GM06990 (cell line): Measurements from ENCODE around the gene BRD4.

Experiments used
- DNase-seq: peaks from one replicate; pipeline ENCODE4 v3.0.0-alpha.2; 2011; ENCODE audit not compliant: insufficient read length; ENCODE audit errors: extremely low read depth
- H3K27me3 ChIP-seq: replicated peaks from 2 replicates; pipeline ENCODE4 v1.6.0; 2011; ENCODE audit warnings: low read length; ENCODE audit not compliant: control insufficient read depth, insufficient read depth
- H3K36me3 ChIP-seq: 2 replicates; pipeline ENCODE4 v1.5.1; 2011; ENCODE audit warnings: low read length; ENCODE audit not compliant: control insufficient read depth, insufficient read depth
- H3K4me3 ChIP-seq: replicated peaks from 2 replicates; pipeline ENCODE4 v1.5.1; 2011; ENCODE audit warnings: low read depth, mild to moderate bottlenecking, control low read depth, low read length
- TF ChIP-seq, protein P1 (sequence below): IDR thresholded peaks from 2 replicates; pipeline ENCODE4 v1.5.1; 2011; ENCODE audit warnings: low read length, control low read depth, mild to moderate bottlenecking, inconsistent platforms; ENCODE audit not compliant: insufficient read depth, poor library complexity, severe bottlenecking

BRD4 gene

DNA sequence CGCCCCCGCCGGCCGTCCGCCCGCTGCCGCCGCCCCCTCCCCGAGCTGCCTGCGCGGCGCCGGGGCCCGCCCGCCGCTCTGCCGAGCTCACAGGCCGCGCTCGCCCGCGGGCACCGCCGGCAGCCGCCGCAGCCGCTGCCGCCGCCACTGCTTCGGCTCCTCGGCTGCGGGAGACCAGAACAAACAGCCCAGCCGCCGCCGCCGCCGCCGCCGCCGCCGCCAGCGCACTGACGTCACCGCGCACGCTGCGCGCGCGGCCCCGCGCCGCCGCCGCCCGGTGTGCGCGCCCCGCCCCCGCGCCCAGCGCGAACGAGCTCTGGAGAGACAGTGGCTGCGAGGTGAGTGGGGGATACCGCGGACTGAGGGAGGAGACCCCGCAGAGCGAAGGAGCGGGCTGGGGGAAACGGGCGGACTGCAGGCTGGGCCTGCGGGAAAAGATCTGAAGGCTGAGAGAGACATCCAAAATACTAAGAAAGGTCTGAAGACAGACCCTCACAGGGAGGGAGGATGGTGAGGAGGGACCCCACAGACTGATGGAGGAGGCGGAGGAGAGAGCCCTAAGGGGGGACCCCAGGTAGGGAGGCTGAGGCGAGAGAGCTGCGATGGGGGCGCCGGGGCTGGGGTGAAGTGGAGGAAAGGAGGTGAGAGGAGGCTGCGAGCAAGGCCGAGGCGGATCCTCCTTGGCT is at the start of gene BRD4:
TSS of gene BRD4 (minus strand) at position 229 of the 686 bp plus-strand sequence. CDS start 59,440 bp downstream, outside the sequence.
- H3K27me3 ChIP-seq, result no peaks in the 10 kb centered on the region
- DNase-seq, result peak; percentile 81
- no peaks in the 10 kb centered on the region; the same call in 1 of the 2 replicates for H3K36me3 ChIP-seq
- TF ChIP-seq, protein P1, sequence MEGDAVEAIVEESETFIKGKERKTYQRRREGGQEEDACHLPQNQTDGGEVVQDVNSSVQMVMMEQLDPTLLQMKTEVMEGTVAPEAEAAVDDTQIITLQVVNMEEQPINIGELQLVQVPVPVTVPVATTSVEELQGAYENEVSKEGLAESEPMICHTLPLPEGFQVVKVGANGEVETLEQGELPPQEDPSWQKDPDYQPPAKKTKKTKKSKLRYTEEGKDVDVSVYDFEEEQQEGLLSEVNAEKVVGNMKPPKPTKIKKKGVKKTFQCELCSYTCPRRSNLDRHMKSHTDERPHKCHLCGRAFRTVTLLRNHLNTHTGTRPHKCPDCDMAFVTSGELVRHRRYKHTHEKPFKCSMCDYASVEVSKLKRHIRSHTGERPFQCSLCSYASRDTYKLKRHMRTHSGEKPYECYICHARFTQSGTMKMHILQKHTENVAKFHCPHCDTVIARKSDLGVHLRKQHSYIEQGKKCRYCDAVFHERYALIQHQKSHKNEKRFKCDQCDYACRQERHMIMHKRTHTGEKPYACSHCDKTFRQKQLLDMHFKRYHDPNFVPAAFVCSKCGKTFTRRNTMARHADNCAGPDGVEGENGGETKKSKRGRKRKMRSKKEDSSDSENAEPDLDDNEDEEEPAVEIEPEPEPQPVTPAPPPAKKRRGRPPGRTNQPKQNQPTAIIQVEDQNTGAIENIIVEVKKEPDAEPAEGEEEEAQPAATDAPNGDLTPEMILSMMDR, result no peak
- H3K4me3 ChIP-seq, result peak within 1 kb of the TSS; percentile 88

DNA sequence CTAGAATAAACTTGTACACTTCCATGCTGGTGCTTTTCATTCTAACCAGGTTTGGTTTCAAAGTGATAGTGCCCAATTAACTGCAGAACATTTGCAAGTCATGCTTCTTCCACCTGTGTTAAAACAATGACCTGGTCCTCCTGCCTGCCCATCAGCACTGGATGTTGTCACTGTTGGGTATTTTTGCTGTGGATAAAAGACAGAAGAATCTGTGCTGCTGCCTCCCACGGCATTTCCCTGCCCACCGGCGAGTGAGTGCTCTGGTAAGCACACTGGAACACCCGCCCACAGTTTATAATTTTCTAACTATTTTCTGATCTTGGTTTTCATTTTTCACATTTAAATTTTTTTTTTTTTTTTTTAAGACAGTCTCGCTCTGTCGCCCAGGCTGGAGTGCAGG is 49.5 kb upstream of the BRD4 start:
- TF ChIP-seq, protein P1, result no peak
- Histone ChIP-seq H3K36me3 (no peaks in the 10 kb centered on the region; the same call in 1 of the 2 replicates), H3K27me3 (no peaks in the 10 kb centered on the region), H3K4me3 (no peak overlapping the region)
- DNase-seq, result no peak

DNA sequence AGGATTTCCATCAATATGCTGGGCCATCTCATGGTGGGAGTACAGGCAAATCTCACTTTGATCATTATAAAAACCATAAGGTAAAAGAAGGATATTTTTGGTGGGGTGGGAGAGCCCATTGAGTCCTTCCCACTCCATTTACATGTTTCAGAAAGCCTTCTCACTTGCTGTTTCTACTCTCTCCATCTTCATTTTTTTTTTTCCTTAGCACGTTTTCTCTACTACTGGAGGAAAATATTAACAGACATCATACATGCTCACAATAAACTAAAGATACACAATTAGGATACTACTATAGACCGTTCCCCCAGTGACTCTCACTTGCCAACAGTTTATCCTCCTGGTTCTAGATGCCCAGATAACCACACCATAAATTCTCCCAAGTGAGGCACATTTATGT is 49.1 kb upstream of the BRD4 start:
- no peaks in the 10 kb centered on the region; the same call in 1 of the 2 replicates for H3K36me3 ChIP-seq
- no peak overlapping the region for H3K4me3 ChIP-seq
- TF ChIP-seq, protein P1, result no peak
- DNase-seq, result no peak
- no peaks in the 10 kb centered on the region for H3K27me3 ChIP-seq

DNA sequence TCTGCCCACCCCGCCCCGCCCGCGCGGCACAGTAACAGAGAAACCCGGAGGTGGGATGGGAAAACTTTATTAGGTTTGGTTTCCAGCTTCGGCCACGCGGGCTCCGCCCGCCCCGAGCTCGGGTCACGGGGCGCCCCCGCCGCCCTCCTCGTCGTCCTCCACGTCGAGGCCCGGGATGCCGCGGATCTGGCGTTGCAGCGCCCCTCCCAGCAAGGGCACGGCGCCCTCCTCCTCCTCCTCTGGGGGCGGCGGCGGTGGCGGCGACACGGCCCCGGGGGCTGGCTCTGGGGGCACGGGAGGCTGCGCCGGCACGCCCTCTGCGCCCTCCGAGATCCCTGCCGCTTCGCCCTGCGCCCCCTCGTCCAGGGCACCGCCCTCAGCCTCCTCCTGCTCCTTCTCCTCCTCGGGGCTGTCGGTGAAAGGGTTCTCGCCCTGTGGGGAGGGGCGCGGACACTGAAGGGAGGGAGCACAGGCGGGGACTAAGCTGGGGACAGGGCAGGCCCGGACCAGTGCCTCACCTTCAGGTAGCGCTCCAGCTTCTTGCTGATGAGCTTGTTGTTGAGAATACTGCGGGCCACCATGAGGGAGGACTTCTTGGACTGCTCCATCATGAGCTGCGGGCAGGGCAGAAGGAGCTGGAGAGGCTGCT is 47.8 kb upstream of the BRD4 start:
- TF ChIP-seq, protein P1, result no peak
- no peak for DNase-seq
- H3K27me3 ChIP-seq, result no peaks in the 10 kb centered on the region
- peaks cover under 1% of the 10 kb centered on the region for H3K36me3 ChIP-seq
- H3K4me3 ChIP-seq, result peak overlapping the region; percentile 71

GRCh38 chr19:15379083-15379998 is 47.0 kb upstream of the BRD4 start, which contains the start of gene AKAP8:
Gene AKAP8 (minus strand): TSS chr19:15379787. CDS start chr19:15379731, 56 bp downstream.
- TF ChIP-seq, protein P1, result no peak
- Histone ChIP-seq H3K4me3 (peak within 1 kb of the TSS; percentile 88), H3K36me3 (peaks cover 7% of the 10 kb centered on the region), H3K27me3 (no peaks in the 10 kb centered on the region)
- peak; percentile 100 for DNase-seq
